GM19395 (cell line): ENCODE results near the gene LGALS7B.
A peak's percentile ranks its signal among the peaks of the same experiment; 100 is the strongest.
"Not testable (repeated sequence)": the region's sequence is repeated elsewhere in the genome, so short reads cannot be mapped to it uniquely, and the experiment has no call there.

Experiments used
- ATAC-seq: cut with Tn5 transposase; IDR thresholded peaks from one replicate; pipeline ENCODE4 v1.9.1; 2021; ENCODE audit warnings: mild to moderate bottlenecking, moderate library complexity; ENCODE audit not compliant: unreplicated experiment

LGALS7B gene

GRCh38 chr19:38769635-38770211 is 19.3 kb upstream of the LGALS7B start:
- ATAC-seq, result peak; percentile 63

DNA sequence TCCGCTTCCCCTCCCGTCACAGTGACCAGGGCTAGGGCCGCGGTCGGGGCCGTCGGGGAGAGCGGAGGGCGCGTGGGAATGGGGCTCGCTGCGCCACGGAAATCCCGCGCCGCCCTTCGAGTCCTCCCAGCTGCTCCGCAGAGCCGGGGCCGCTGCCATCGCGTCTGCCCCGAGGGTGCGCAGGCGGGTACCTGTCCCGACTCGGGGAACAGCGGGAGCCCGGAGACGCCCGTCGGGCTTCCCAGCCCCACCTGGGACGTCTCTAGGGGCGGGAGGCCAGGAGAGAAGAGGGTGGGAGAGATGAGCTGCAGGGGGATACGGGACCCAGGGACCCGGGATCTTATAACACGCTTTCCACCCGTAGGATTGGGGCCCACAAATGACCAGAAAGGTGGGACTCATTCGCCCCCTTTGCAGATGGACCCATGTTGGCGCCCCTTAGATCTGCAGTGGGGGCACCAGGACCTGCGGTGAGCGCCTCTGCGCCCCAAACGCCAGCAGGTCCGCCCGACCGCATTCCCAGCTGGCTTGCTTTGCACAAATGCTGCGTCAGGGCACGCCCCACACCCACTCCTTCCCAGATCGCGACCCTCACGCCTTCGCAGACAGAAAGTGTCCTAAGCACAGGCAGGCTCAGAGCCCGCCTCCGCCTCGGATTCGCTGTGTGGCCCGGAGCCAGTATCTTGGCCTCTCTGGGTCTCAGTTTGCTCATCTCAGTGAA is 18.6 kb upstream of the LGALS7B start:
- ATAC-seq, result not testable (repeated sequence)

DNA sequence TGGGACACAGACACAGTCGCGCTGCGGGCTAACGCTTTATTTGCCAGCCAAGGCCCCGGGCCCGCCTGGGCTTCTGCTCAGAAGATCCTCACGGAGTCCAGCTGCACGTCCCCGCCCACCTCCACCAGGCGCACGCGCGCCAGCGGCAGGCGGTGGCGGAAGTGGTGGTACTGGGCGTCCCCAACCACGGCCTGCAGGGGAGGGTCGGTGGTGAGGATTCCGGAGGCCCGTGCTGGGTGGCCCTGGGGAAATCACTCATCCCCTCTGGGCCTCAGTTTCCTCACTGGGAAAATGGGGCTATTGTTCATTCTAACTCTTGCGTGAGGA is 18.1 kb upstream of the LGALS7B start:
- ATAC-seq, result not testable (repeated sequence)

DNA sequence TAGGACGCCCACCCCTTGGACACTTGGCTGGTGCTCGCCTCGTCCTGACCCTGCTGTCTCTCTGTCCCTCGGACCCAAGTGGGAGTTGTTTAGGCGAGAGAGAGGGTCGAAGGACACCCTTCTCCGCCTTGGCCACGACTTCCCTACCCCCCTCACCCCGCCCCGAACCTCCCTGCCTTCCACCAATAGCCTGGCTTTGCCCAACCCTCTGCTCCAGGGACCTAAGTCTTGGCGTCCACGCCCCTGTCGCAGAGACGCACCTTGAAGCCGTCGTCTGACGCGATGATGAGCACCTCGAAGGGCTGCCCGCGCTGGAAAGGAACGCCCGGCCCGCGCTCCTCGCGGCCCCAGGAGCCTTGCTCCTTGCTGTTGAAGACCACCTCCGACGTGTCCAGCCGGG is 17.4 kb upstream of the LGALS7B start:
- ATAC-seq, result not testable (repeated sequence)

DNA sequence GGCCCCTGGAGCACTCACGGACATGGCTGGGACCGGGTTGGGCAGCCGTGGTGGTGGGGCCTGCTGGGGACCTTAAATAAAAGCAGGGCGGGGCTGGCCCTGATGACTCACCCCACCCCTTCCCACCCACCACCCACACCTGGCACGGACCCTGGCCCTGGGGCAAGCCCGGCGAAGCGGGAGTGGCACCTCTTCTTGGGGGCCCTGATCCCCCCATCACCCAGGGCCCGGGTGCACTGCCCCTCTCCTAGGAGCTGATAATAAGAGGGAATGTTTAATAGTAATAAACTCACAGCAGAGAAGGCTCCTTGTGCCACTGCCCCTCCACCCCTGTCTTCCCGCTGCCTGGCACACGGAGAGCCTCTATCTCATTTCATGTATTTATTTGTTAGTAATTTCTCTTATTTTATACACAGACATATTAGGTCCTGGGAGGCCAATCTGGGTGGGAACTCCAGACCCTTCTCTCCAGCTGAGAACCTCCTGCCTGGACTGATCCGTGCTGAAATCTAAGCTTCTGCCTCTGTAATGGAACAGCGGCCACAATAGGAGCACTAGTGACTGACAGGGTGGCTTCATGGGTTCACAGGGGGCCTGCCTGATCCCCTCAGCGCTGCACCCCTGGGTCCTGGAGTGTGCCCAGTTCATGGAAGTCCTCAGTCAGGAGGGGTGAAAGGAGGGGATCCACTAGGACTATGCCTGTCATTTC is 15.4 kb upstream of the LGALS7B start, which contains the start of gene LGALS7:
Gene LGALS7 (minus strand): TSS at position 49 of the 709 bp plus-strand sequence. CDS start 25 bp downstream, at position 24.
- ATAC-seq, result no peak

DNA sequence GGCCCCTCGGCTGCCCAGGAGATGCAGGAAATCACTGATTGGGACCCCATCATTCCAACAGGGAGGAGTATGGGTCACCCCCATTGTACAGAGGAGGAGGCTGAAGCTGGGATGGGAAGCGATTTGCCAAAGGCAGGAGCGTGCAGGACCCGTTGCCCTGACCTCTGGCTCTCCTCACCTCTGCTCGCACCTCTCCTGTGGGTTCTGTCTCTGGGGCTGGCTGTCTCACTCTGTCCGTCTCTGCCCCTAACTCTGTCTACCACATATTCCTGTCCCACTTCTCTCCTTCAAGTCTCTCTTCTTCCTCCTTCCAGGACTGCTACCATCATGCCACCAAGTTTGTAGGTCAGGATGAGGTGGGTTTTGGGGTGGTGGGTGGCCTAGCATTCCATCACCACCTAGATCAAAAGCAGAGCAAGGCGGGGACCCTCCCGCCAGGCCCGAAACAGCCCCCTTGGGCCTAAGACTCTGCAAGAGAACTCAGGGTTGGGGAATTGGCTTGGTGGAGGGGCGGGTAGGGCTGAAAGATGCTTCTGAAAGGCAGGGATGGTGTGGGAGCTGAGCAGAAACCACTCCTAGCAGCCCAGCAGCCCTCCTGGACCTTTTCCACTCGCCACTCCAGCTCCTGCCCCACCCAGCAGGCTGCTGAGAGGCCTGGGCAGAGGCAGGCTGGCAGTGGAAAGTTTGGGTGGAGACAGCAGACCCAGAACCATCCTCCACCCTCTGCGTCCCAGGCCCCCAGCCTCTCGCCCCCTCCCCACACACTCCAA is 14.6 kb upstream of the LGALS7B start:
- ATAC-seq, result no peak

DNA sequence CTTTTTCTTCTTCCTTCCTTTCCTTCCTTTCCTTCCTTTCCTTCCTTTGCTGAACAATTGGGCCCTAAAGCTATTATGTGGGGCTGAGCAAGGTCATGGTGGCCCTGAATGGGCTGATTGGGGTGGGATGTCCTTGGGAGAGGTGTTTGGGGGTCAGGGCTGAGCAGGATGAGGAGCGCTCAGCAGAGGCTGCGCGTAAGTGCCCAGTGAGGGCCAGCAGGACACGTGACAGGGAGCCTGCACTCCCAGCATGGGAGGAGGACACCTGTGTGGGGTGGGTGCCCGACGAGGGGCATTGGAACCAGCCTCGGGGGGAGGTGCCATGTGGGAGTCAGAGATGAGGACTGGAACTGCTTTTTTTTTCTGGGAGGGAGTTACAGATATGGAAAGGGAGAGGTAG is 10.3 kb upstream of the LGALS7B start:
- no peak for ATAC-seq

DNA sequence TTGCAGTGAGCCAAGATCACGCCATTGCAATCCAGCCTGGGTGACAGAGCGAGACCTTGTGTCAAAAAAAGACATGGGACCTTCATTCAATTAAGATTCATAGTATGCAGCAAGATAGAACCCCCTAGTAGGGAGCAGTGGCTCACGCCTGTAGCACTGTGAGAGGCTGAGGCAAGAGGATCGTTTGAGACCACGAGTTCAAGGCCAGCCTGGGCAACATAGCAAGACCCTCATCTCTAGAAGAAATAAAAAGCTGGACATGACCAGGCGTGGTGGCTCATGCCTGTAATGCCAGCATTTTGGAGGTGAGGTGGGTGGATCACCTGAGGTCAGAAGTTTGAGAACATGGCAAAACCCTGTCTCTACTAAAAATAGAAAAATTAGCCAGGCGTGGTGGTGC is 8.6 kb upstream of the LGALS7B start:
- no peak for ATAC-seq

GRCh38 chr19:38781058-38781457 is 7.9 kb upstream of the LGALS7B start:
- ATAC-seq, result no peak

DNA sequence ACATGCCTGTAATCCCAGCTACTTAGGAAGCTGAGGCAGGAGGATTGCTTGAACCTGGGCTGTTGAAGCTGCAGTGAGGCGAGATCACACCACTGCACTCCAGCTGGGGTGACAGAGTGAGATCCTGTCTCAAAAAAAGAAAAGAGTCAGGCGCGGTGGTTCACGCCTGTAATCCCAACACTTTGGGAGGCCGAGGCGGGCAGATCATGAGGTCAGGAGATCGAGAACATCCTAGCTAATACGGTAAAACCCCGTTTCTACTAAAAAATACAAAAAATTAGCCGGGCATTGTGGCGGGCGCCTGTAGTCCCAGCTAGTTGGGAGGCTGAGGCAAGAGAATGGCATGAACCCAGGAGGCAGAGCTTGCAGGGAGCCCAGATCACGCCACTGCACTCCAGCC is 6.8 kb upstream of the LGALS7B start:
- not testable (repeated sequence) for ATAC-seq

- no peak for ATAC-seq
These were observed 4.8 kb upstream of the LGALS7B start for GRCh38 chr19:38784224-38784623.

DNA sequence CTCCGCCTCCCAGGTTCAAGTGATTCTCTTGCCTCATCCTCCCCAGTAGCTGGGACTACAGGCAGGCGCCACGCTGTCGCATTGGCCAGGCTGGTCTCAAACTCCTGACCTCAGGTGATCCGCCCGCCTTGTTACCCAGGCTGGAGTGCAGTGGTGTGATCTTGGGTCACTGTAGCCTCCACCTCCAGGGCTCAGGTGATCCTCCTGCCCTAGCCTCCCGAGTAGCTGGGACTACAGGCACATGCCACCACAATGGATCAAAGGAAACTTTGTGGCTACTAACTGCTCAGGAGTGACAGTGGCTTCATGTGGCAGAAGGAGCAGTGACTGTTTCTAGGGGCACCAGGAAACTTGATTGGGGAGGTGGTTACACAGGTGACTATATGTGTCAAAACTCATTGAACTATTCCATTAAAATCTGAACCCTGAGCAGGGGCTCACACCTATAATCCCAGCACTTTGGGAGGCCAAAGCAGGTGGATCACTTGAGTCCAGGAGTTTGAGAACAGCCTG is 3.8 kb upstream of the LGALS7B start:
- no peak for ATAC-seq

DNA sequence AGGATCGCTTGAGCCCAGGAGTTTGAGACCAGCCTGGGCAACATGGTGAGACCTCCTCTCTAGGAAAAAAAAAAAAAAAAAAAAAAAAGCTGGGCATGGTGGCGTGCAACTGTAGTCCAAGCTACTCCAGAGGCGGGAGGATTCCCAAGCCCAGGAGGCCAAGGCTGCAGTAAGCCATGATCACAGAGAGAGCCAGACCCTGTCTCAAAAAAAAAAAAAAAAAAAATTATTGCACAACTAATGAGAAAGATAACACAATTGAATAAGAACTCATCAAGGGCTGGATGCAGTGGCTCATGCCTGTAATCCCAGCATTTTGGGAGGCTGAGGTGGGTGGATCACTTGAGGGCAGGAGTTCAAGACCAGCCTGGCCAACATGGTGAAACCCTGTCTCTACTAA is 2.9 kb upstream of the LGALS7B start:
- not testable (repeated sequence) for ATAC-seq

DNA sequence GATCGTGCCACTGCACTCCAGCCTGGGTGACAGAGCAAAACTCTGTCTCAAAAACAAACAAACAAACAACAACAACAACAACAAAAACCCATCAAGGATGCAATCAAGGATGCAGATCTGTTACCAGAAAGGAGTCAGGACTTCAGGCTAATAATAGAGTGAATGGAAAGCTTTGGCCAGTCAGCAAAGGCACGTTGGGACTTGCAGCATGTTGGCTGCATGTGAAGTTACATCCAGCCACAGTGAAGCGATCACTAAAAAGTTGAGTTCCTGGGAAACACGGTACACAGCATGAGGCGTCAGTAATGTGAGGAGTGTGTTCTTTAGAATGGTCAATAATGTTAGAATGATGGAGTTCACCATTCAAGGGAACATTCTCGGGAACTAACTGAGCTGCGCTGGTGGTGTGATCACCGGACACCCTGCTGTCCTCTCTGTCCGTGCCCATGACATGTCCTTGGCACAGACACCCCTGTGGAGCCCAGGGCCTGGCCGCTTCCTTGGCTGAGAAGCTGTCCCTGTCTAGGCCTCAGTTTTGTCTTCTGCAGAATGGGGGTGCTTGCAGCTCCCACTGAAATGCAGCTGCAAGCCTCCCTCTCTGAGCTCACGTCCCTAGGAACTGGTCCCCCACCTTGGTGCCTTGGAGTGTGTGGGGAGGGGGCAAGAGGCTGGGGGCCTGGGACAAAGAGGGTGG is 2.3 kb upstream of the LGALS7B start:
- ATAC-seq, result no peak

GRCh38 chr19:38790507-38791403 is 1.8 kb downstream of the LGALS7B start:
- not testable (repeated sequence) for ATAC-seq

- peak; percentile 60 for ATAC-seq
These were observed 2.6 kb downstream of the LGALS7B start for GRCh38 chr19:38791451-38792064.

DNA sequence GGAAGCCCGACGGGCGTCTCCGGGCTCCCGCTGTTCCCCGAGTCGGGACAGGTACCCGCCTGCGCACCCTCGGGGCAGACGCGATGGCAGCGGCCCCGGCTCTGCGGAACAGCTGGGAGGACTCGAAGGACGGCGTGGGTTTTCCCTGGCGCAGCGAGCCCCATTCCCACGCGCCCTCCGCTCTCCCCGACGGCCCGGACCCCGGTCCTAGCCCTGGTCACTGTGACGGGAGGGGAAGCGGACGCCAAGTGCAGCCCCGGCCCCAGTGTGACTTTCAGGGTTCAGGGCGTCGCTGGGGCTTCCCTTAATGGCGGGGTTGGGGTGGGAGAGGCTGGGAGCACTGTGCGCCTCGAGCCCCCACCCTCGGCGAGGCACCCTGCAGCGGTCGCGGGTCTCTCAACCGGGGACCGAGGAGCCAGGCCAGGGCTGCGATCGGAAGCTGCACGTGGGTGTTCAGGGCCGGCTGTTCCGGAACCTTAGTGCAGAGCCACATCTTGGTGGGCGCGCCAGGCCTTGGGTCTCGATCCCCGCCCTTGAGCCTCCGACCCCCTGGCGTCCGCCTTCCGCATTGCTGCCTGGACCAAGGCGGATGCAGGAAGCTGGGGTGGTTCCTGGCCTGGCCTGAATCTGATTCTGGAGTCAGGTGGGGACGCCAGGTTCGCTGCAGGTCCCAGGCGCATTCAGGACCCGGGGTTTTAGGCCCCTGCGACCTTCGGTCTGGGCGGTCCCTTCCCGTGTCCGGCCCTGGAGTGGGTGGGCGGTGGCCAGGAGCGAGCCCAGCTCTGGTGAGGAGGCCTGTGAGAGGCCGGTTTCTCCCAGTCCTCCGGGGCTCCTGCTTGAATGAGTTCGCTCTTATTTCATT is 3.5 kb downstream of the LGALS7B start:
- ATAC-seq, result no peak

GRCh38 chr19:38793177-38793576 is 4.2 kb downstream of the LGALS7B start:
- no peak for ATAC-seq
